Stimulated activated CD8-positive, alpha-beta memory T cell treated with anti-CD3 and anti-CD28 coated beads, Interleukin-12 subunit alpha, Interleukin-12 subunit beta, amount 100 ng/mL, for 1 hour (primary cell): ENCODE measurements around the gene EEFSEC.
"Not testable (repeated sequence)": the region's sequence is repeated elsewhere in the genome, so short reads cannot be mapped to it uniquely, and the experiment has no call there.

Experiments
- DNase-seq: peaks from one replicate; pipeline ENCODE4 v3.0.0-alpha.2; 2020; ENCODE audit warnings: low read depth

The EEFSEC gene

DNA sequence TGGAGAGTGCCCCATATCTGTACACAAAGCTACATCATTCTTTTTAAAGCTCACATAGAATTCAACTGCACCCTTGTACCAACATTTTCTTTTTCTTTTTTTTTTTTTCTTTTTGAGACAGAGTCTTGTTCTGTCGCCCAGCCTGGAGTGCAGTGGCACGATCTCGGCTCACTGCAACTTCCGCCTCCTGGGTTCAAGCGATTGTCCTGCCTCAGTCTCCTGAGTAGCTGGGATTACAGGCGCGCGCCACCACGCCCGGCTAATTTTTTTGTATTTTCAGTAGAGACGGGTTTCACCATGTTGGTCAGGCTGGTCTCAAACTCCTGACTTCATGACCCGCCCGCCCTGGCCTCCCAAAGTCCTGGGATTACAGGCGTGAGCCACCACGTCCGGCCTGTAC is 1.1 kb downstream of the EEFSEC start:
- DNase-seq: not testable (repeated sequence)

DNA sequence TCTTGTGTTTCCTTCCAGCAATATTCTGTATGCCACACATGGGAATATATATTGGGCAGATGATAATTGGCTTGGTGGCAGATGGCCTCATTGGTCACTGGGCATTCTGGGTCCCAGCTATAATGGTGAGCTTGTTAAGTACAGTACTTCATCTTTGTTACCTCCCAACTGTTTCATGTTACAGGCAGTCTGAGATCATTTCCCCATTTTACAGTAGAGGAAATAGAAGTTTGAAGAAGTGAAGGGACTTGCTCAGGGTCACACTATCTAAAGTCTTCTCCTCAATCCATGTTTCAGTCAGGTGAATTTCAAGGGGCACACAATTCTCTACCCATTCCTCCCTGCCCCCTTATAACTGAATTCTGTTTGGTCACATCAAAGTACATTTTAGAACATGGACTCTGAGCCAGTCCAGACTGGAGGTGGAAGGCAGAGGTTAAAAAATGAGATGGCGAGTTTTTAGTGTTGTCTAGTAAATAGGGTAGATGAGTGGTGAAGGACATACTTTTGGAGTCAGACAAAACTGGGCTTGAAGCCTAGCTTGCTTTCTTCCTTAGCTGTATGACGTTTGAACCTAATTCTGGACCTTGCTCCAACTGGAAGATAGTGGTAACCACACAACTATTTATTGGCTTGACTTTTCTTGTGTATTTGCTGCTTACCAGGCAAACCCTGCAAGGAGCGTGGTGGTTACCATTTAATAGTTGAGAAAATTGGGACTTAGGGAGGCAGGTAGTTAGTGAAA is 2.5 kb downstream of the EEFSEC start:
- DNase-seq: no peak

DNA sequence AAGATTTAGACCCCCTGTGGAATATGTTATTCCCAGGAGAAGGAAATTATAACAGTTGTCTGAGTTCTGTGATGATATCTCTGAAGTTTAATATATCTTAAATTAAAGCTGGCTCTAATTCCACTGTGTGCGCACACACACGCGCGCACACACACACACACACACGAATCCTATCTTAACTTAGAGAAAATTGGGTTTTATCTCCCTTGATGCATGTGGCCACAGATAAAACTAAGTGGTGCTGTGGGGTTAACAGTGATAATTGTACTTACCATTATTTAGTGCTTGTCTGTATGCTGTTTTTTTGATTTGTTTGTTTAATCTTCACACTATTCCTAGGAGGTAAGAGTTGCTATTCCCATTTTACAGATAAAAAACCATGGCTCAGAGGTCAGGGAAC is 7.4 kb downstream of the EEFSEC start:
- DNase-seq: no peak

DNA sequence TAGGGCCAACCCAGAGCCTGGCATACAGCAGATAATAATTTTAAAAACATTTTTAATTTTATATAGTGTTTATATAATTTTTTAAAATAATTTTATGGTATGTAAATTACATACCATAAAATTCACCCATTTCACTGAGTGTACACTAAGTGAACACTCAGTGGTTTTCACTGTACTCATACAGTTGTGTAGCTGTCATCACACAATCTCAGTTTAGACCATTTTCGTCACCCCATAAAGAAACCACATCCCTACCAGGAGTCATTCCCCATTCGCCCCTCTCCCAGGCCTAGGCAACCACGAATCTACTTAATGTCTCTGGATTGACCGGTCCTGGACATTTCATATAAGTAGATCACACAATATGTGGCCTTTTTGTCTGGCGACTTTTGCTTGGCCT is 10.2 kb downstream of the EEFSEC start:
- no peak for DNase-seq

DNA sequence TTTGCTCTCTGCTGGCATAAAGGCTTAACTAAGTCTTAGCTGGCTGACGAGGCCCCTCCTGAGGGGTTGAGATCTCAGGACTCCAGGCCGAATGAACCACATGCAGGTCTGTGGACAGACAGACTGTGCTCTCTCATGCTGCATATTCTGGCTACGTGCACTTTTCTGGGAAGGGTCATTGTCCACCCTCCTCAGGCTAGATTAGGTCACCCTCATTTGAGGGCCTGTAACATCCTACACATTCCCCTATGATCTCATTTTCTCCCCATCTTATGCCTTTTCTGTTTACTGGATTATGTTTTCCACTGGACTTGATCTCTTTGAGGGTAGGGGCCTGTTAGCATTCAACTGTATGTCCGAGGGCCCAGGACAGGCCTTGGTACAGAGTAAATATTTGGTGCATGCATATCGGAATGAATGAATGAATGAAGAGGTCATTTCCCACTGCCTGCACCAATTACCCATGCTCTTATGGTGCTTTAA is 13.7 kb downstream of the EEFSEC start:
- no peak for DNase-seq

DNA sequence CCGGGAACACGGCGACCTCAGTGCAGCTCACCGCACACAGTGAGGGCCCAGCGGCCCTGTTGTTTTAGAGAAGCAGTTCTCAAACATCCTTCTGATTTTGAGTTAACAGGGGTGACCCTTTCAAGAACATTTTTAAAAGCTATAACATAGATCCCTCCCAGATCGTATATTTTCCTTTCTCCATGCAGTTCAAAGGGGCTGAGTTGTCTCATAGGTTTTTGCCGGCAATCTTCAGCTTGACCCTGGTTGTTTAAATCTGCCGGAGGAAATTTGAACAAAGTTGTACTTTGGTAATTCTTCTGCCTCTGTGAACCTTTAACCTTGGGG is 14.3 kb downstream of the EEFSEC start:
- DNase-seq: no peak

DNA sequence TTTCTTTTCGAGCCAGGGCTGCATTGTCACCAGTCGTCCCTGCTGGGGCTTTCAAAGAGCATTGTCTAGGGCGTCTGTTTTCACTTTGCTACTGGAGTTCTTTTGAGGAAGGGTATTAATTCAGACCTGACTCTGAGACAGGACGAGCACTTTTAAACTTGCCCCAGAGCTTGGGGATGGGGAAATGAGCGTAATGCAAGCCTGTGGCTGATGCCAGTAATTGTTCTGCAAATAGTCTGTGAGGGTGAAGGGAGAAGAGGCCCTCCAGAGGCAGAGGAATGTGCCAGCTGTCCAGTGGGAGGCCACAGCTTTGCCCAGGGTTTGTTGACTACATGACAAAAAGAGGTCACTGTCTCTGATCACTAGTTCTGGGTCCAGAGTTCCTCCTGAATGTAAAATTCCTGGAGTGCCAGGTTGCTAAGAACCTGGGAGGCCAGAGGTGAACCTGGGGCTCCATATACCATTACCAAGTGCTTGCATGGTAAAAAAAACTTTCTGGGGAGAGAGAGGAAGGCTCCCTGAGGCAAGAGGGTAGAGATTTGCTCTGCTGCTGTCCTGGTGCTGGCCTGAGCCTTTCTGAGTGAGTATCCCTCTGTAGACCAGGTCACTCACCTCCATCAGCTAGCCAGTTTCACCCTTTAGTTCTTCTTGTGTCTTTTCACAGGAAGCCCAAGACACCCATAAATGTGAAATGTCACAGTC is 14.8 kb downstream of the EEFSEC start:
- no peak for DNase-seq

DNA sequence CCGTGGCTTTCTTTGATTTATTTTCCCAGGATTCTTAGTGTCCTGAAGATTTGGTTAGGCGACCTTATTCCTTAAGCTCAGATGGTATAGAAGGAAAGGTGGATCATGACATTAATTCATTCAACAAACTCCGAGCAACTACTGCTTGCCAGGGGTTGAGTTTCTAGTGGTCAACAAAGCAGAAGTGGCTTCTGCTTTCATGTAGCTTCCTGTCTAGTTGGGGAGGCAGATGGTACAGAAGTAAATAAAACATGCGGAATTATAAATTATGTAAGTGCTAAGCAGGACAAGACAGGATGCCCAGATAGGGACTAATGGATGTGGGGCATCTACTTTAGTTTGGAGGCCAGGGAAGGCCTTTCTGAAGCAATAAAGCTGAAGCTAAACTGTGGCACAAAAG is 15.6 kb downstream of the EEFSEC start:
- no peak for DNase-seq

DNA sequence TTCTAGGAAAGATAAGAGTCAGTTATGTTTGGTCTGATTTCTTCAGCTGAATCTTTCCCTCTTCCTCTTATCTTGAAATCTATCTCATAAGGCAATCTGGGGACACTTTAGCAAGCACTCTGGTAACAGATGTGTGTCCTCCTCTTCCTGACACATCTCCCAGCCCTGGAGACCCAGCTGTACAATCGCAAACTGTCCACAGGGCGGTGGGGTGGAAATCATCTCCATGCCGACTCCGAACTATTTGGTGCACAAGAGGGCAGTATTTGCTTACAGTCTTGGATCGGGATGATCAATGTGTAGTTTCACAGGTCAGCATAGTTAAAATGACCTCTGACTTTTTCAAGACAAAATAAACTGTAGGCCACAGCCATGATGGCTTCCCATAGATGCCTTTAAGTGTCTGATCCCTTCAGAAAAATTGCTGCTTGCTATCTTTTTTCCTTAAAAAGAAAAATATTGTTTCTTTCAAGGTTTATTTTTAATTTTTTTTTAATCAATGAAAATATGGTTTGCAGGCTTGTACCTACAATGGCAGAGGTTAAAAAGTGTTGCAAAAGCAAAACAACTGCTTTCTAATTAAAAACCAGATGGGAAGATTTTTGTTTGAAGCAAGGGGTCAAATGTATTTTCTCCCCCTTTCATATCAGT is 17.7 kb downstream of the EEFSEC start:
- no peak for DNase-seq

DNA sequence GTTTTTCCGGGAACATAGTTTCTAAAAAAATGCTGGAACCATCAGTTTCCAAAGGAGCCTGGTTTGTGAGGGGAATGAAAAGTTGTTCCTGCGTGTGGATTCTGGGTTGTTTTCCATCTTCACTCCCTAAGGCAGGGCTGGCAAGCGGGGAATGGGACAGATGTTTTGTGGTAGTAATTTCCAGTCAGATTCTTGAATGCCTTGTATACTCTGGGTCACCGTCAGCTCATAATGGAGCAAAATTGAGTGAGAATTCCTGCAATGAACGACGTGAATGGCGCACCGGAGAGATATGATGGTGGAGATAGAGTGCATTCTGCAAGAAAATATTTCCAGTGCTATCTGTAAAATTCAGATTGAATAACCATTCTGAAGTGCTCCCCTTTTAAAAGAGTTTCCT is 19.9 kb downstream of the EEFSEC start:
- DNase-seq: no peak

DNA sequence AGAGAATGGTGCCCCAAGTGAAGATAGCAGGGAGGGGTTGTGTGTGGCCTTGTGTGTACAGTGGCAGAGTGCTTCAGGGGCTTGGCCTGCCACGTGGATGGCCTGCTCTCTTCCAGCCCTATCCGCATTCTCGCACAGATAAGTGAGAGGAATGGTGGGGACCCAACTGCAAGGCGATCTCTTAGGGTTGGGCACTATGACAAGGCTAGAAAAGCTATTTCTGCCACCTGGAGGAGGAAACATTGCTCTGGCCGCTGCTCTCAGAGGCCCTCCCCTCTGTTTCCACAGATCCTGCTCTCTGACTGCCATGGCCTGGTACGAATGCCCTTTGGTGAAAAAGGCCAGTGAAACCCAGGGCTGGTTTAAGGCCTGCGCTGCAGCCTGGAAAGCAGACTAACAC is 20.6 kb downstream of the EEFSEC start:
- DNase-seq: no peak

DNA sequence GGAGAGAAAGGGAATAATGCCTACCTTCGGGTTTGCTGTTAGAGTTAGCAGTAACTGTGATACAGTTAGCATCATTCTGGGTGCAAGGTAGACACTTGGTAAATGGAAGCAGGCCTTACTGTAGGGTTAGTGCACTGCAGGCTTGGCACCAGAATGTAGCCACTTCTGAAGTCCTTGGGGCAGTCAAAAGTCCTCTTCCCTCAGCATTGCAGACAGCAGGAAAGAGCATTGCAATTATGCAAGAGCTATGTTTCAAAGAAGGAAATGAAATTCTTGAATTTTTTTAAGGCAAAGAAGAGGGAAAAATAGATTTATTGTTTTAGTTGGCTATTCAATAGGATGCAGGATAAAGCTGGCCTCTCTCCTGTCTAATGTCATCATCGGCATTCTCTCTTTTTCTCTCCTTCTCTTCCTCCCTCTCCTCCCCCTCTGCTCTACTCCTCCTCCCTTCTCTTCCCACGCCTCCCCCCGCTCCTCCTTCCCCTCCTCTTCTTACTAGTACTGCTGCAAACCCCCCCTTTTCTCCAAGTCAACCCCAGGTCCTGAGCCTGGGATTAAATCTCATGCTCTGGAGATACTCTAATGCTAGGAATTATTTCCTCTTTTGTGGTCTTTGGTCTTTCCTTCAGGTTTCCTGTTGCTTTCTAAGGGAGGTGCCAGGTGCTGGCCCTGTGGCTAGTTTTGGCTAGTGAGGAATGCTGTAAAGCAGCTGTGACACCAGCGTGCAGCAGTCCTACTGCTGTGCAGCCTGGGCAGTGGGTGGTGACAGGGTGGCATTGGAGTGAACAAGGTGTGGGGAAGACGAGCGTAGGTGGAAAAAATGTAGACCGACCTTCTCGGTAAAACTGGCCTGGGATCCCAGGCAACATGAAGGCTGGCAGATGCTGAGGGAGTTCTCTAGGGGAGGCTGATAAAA is 21.7 kb downstream of the EEFSEC start:
- no peak for DNase-seq

DNA sequence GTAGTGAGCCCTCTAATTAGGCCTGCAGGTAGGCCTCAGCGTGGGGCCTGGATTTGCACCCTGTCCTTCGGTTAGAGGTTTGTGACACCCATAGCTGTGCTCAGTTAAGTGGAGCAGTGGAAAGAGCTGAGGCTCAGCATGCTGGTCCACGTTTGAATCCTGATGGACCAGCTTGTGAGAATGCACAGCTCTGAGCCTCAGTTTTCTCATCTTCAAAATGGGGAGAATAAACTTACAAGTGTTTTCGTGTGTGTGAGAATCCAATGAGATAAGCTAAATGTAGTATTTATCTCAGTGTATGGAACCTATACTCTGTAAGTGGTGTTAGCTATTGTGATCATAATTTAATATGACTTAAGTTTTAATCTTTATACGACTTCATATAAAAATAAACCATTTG is 22.5 kb downstream of the EEFSEC start:
- no peak for DNase-seq

DNA sequence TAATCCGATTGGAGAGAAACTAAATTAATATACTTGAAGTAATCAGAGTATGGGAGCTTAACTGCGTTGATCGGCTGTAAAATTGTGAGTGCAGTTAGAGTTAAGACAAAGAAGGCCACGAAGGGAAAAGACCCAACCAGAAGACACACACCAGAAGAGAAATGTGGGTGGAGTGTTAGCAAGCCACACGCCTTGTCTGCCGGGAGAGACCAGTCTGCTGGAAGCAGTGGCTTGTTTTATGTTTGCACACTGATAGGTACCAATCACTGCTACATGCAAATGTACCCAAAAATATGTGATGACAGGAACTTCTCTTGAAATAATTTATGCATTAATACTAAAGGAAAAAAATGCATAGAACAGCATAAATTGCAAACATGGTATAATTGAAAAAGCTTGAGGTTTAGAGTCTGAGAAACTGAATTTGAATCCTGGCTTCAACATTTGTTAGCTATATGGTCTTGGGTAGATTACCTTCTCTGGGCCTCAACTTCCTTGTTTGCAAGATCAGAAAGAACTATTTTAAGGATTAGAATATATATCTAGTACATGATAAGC is 23.1 kb downstream of the EEFSEC start:
- DNase-seq: no peak

DNA sequence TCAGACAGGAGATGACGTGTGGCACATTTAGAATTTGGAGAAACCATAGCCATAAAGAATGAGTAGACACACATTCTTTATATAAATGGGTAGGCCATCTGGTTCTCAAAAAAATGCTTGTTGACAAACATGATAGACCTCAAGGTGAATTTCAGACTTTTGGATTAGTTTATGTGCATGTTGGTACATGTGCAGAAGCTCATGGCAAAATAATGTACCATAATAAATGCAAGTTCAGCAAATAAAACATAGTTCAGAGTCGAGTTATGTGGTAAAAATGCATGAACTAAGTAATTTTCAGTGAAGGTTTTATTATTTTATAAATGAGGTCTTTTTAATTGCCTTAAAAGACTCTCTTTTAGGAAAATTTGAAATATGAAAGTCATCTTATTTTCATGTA is 24.6 kb downstream of the EEFSEC start:
- DNase-seq: no peak

DNA sequence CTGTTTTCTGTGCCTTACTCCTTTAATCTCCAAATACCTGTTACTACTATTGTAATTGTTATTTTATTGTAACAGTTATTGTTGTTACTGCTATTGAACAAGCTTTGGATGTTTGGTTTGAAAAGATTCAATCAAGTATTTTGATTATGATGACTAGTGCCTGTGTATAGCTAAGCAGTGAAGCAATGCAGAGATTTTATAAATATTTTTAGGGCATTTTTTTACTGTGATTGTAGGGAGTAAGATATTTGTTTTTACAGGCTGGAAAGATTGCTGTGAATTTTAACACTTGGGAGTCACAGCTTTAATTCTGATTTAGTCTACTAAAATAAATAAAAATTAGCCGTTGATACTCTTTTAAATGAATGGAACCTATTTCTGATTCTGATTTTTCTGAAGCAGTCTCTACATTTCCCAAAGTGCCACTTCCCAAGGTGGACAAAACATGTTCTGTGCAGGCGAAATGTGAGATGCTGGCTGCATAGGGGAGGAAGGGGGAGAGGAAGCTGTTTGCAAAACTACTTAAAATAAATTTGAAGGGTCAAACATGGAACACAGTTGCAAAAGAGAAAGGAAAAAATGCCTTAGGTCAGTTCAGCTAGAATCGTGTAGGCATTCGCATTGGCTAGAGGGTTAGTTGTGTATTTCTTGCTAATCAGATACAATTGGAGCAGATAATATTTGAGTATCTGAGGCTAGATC is 25.7 kb downstream of the EEFSEC start:
- no peak for DNase-seq

DNA sequence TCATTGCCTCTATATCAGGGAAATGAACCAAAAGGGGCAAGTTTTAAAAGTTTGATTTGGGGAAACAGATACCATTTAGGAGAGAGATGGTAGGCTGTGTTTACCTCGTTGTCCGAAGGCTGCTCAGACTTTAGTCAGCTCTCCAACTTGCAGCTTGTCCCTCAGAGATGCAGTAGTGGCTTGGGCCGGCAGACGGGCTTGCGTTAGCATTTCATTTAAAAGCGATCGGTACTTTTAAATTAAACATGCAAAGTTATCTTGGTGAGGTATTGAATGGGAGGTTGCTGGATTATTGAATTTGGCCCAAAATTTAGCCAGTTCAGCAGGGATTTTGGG is 26.2 kb downstream of the EEFSEC start:
- no peak for DNase-seq

DNA sequence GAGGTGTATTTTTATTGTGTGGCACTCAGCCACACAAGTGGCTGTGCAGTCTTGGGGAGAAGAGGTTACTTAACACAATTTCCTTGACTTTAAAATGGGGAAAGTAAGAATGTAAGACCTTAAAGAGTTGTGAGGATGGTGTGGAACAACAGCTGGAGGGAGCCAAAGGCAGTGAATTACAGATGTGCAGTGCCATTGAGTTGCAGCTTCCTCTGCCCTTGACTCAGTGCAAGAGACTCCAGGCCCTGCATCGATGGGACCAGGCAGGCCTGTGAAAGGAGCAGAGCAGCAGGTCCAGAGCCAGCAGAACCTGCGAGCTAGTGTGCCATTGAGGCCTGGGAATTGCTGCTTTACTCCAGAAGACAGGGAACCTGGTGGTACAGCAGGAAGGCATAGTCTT is 27.2 kb downstream of the EEFSEC start:
- DNase-seq: no peak

DNA sequence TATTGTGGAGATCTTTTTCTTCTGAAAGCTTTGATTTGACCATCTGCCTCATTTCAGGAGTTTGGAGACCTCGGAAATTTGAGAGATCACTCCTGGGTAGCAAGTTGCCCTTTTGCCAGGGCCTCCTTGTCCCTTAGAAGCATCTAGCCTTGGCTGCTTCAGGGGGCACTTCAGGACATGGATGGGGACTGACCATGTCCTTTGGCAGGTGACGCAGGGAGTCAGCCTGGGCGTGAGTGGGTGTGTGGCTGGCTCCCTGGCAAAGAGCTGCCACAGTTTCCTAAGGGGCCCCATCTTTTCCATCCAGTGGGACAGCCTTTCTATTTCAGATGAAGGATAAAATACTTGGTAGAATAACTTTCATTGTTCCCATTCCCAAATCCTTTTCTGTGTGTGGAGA is 27.6 kb downstream of the EEFSEC start:
- no peak for DNase-seq

DNA sequence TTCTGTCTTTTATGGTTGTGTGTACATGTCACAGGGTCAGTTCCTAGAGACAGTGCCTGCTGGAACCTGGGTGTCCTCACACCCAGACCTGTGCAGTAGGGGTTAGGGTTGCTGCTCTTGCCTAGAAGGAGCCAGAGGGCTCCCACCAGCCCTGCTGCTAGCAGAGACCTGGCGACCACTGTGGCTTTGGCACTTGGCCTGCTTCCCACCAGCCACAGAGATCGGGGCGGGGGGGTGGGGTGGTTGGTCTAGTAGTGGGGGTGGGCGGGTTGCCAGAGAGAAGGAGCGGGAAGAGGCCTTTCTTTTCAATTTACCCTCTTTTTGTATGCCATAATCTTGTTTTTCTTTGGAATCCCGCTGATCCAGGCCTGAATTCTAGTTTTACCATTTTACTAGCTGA is 29.4 kb downstream of the EEFSEC start:
- no peak for DNase-seq

DNA sequence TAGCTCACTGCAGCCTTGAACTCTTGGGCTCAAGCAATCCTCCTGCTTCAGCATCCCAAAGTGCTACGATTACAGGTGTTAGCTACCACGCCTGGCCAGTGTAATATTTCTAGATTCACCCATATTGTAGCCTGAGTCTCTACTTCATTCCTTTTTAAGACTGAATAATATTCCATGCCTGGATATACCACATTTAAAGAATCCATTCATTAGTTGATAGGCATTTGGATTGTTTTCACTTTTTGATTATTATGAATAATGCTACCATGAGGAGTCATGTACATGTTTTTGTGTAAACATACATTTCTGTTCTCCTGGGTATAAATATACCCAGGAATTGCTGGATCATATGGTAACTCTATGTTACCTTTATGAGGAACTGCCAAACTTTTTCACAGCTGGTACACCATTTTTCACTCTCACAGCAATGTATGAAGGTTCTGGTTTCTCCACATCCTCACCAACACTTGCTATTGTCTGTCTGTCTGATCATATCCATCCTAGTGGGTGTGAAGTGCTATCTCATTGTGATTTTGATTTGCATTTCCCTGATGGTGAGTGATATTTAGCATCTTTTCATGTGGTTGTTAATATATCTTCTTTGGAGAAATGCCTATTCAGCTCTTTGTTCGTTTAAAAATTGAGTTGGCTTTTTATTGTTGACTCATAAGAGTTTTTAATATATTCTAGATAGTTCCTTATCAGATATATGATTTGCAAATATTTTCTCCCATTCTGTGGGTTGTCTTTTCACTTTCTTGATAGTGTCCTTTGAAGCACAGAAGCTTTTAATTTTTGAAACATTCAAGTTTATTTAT is 32.6 kb downstream of the EEFSEC start:
- no peak for DNase-seq
